Nephron (organoid): ENCODE measurements around the gene METTL8.
A peak's percentile ranks its signal among the peaks of the same experiment; 100 is the strongest.

Experiments used
- H3K27ac Mint-ChIP-seq, 3 experiments: 2 replicates each; pipeline ENCODE4 v1.8.0; 2020; ENCODE audit warnings: mixed read lengths in 3 of 3, mild to moderate bottlenecking in 2 of 3, moderate library complexity in 1 of 3
- H3K27me3 Mint-ChIP-seq: 2 replicates; pipeline ENCODE4 v1.8.0; 2021; ENCODE audit warnings: low read depth, mild to moderate bottlenecking, moderate library complexity, mixed read lengths
- H3K36me3 Mint-ChIP-seq: 2 replicates; pipeline ENCODE4 v1.8.0; 2020; ENCODE audit warnings: low read depth, mixed read lengths
- H3K4me1 Mint-ChIP-seq: 2 replicates; pipeline ENCODE4 v1.8.0; 2020; ENCODE audit warnings: mixed read lengths
- H3K4me3 Mint-ChIP-seq, 3 experiments: 2 replicates each; pipeline ENCODE4 v1.8.0; 2020; ENCODE audit warnings: mild to moderate bottlenecking in 3 of 3, mixed read lengths in 3 of 3, moderate library complexity in 2 of 3
- H3K9me3 Mint-ChIP-seq: 2 replicates; pipeline ENCODE4 v1.8.0; 2020; ENCODE audit warnings: mixed read lengths
- CTCF ChIP-seq, 3 experiments: fragments of 200-600 bp; sonication (generic); IDR thresholded peaks; one replicate each; pipeline ENCODE4 v1.5.0; 2021; ENCODE audit warnings: antibody characterized with exemption in 3 of 3; ENCODE audit not compliant: unreplicated experiment in 3 of 3

METTL8 gene

GRCh38 chr2:171434013-171434989 lies 511 bp upstream of the METTL8 start, which contains the start of gene DCAF17:
DCAF17 (plus strand) TSS chr2:171434226; CDS start chr2:171434578, 352 bp downstream.
- no peak for TF ChIP-seq CTCF (IDR thresholded peaks at IDR 0.05; ENCODE audit: unreplicated experiment in 3 of 3)
- peaks cover 4% of the 10 kb centered on the region for H3K9me3 Mint-ChIP-seq
- peaks cover 40% of the 10 kb centered on the region for H3K36me3 Mint-ChIP-seq
- peak within 1 kb of the TSS; percentile 87 to 95 (median 91) for H3K4me3 Mint-ChIP-seq
- H3K27ac Mint-ChIP-seq: peak within 1 kb of the TSS; percentile 92 to 95 (median 95)
- H3K27me3 Mint-ChIP-seq: no peaks in the 10 kb centered on the region
- peaks cover 35% of the 10 kb centered on the region for H3K4me1 Mint-ChIP-seq

- Mint-ChIP-seq H3K9me3 (peaks cover 4% of the 10 kb centered on the region), H3K4me3 (peak overlapping the region; percentile 87 to 95 (median 91)), H3K27ac (peak overlapping the region; percentile 92 to 95 (median 95)), H3K4me1 (peaks cover 35% of the 10 kb centered on the region), H3K27me3 (no peaks in the 10 kb centered on the region), H3K36me3 (peaks cover 32% of the 10 kb centered on the region)
- TF ChIP-seq CTCF (IDR thresholded peaks at IDR 0.05; ENCODE audit: unreplicated experiment in 3 of 3): no peak
Observed at GRCh38 chr2:171432969-171433762, 624 bp downstream of the METTL8 start.

GRCh38 chr2:171432206-171432968 lies 1.4 kb downstream of the METTL8 start:
- Mint-ChIP-seq H3K36me3 (peaks cover 24% of the 10 kb centered on the region), H3K4me3 (peak overlapping the region; percentile 87 to 95 (median 91)), H3K27me3 (no peaks in the 10 kb centered on the region), H3K9me3 (peaks cover 4% of the 10 kb centered on the region), H3K27ac (peak overlapping the region; percentile 92 to 95 (median 95)), H3K4me1 (peaks cover 35% of the 10 kb centered on the region)
- no peak for TF ChIP-seq CTCF (IDR thresholded peaks at IDR 0.05; ENCODE audit: unreplicated experiment in 3 of 3)

GRCh38 chr2:171431677-171432167 lies 2.1 kb downstream of the METTL8 start:
- Mint-ChIP-seq H3K27me3 (no peaks in the 10 kb centered on the region), H3K4me1 (peaks cover 35% of the 10 kb centered on the region), H3K27ac (peak overlapping the region in 2 of 3 experiments; percentile 57 to 95), H3K9me3 (peaks cover 8% of the 10 kb centered on the region), H3K4me3 (peak overlapping the region; percentile 65 to 95 (median 91)), H3K36me3 (peaks cover 23% of the 10 kb centered on the region)
- TF ChIP-seq CTCF (IDR thresholded peaks at IDR 0.05; ENCODE audit: unreplicated experiment in 3 of 3): no peak
